Sigmoid colon (tissue), 7 donors: Measurements from ENCODE around the gene ZP2. TPM values are rescaled to one million over a fixed set of nuclear protein-coding genes. Genes with fewer than 3 reads are reported as not detected.
"Not testable (repeated sequence)": the region's sequence is repeated elsewhere in the genome, so short reads cannot be mapped to it uniquely, and the experiment has no call there.

Source experiments
- DNase-seq: peaks from one replicate; pipeline ENCODE4 v3.0.0-alpha.2; 2019
- H3K27ac ChIP-seq, 4 donors: fragments of 200-600 bp; sonication (generic); one replicate each; pipeline ENCODE4 v1.5.1; 2016 to 2019; ENCODE audit warnings: mild to moderate bottlenecking in 1 of 4
- H3K27me3 ChIP-seq, 3 donors: fragments of 200-600 bp; sonication (generic); one replicate each; pipeline ENCODE4 v1.5.1; 2019; ENCODE audit warnings: mild to moderate bottlenecking in 1 of 3
- H3K36me3 ChIP-seq, 4 donors: fragments of 200-600 bp; sonication (generic); one replicate each; pipeline ENCODE4 v1.5.1; 2016 to 2019
- H3K4me1 ChIP-seq, 4 donors: fragments of 200-600 bp; sonication (generic); one replicate each; pipeline ENCODE4 v1.5.1; 2017 to 2019
- H3K4me3 ChIP-seq, 4 donors: fragments of 200-600 bp; sonication (generic); one replicate each; pipeline ENCODE4 v1.5.1; 2017 to 2019; ENCODE audit warnings: mild to moderate bottlenecking in 2 of 4, moderate library complexity in 1 of 4
- H3K9me3 ChIP-seq, 4 donors: fragments of 200-600 bp in 3 of 4; sonication (generic) in 3 of 4; one replicate each; pipeline versions ENCODE4 v1.5.1 to v1.6.1; 2013 to 2019
- EP300 ChIP-seq, 4 donors: sonication (generic); formaldehyde crosslinking; IDR thresholded peaks; one replicate each; pipeline ENCODE4 v1.6.1; 2017; ENCODE audit warnings: antibody characterized with exemption in 4 of 4
- POLR2A ChIP-seq, 2 donors: fragments of 450-650 bp; IDR thresholded peaks; one replicate each; pipeline ENCODE4 v1.6.1; 2016; ENCODE audit warnings: antibody characterized with exemption in 2 of 2, mild to moderate bottlenecking in 2 of 2, moderate library complexity in 2 of 2
- POLR2AphosphoS5 ChIP-seq, 4 donors: sonication (generic); formaldehyde crosslinking; IDR thresholded peaks; one replicate each; pipeline ENCODE4 v1.6.1; 2017; ENCODE audit warnings: antibody characterized with exemption in 4 of 4
- WGBS, 2 donors: extraction: QIAGEN DNeasy Blood & Tissue Kit; methylation state at CpG; one replicate each; pipeline ENCODE4 v1.1.7; 2013; 5-methylcytosine and 5-hydroxymethylcytosine counted together
- intact Hi-C: fragments of 100-400 bp; cut with DNase I; formaldehyde crosslinking; loops from one replicate; pipeline ENCODE4 v1.15.1; 2023
- polyA plus RNA-seq, 3 donors: library from polyadenylated mRNA; stranded (reverse); fragments of 200-250 nt; gene quantifications; one replicate each; pipeline ENCODE4 v1.2.3, GENCODE V29; 2013
- total RNA-seq, 4 donors: library from RNA; depleted of rRNA; stranded (reverse); fragments of >200 nt; gene quantifications; one replicate each; pipeline ENCODE4 v1.1.0, GENCODE V29; 2016
- TF ChIP-seq, protein P1 (sequence below), 4 experiments: fragments of 450-650 bp in 3 of 4; fragments of 200-600 bp in 1 of 4; IDR thresholded peaks; one replicate each; pipeline ENCODE4 v1.5.1; 2016 to 2019; ENCODE audit warnings: antibody characterized with exemption in 4 of 4, mild to moderate bottlenecking in 3 of 4, moderate library complexity in 2 of 4
- donor health status: healthy with polysubstance abuse.
- donor health status: Bipolar disorder and iron deficiency.
- donor health status: healthy.

ZP2 gene
- total RNA-seq: not detected
- polyA plus RNA-seq: under 1 TPM in 1 of 3 donors, not detected in 2; 0.03 TPM

DNA sequence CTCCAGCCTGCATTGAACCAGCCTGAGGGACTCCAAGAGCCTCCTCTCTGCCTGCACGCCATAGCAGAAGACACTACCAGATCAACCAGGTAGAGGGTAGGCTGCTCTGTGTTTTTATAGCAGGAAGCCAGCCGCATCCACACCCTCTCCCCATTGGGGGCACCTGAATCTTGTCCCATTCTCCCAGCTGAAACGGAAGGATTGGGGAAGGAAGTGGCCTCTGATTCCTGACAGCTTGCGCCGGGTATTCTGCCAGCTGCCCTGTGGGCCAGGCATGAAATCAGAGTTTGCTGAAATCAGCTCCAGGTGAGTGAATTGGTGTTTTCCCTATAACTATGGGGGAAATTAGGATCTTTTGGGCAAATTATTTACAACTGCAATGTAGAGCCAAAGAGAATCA is at the start of gene ZP2:
TSS of gene ZP2 (minus strand) at position 89 of the 400 bp plus-strand sequence. CDS start at position 62, 27 bp downstream.
- Histone ChIP-seq H3K4me1 (no peaks in the 10 kb centered on the region), H3K9me3 (no peaks in the 10 kb centered on the region), H3K27ac (no peak within 1 kb of the TSS), H3K4me3 (no peak within 1 kb of the TSS), H3K27me3 (no peaks in the 10 kb centered on the region), H3K36me3 (no peaks in the 10 kb centered on the region)
- TF ChIP-seq, protein P1, sequence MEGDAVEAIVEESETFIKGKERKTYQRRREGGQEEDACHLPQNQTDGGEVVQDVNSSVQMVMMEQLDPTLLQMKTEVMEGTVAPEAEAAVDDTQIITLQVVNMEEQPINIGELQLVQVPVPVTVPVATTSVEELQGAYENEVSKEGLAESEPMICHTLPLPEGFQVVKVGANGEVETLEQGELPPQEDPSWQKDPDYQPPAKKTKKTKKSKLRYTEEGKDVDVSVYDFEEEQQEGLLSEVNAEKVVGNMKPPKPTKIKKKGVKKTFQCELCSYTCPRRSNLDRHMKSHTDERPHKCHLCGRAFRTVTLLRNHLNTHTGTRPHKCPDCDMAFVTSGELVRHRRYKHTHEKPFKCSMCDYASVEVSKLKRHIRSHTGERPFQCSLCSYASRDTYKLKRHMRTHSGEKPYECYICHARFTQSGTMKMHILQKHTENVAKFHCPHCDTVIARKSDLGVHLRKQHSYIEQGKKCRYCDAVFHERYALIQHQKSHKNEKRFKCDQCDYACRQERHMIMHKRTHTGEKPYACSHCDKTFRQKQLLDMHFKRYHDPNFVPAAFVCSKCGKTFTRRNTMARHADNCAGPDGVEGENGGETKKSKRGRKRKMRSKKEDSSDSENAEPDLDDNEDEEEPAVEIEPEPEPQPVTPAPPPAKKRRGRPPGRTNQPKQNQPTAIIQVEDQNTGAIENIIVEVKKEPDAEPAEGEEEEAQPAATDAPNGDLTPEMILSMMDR (IDR thresholded peaks at IDR 0.05): no peak
- TF ChIP-seq POLR2A (IDR thresholded peaks at IDR 0.05) (no peak), POLR2AphosphoS5 (IDR thresholded peaks at IDR 0.05) (no peak), EP300 (IDR thresholded peaks at IDR 0.05) (no peak)
- intact Hi-C loops: no loop called here
- 52 to 81% methylated on average over 5 of the region's 5 CpGs for WGBS, 2 donors
- no peak for DNase-seq

DNA sequence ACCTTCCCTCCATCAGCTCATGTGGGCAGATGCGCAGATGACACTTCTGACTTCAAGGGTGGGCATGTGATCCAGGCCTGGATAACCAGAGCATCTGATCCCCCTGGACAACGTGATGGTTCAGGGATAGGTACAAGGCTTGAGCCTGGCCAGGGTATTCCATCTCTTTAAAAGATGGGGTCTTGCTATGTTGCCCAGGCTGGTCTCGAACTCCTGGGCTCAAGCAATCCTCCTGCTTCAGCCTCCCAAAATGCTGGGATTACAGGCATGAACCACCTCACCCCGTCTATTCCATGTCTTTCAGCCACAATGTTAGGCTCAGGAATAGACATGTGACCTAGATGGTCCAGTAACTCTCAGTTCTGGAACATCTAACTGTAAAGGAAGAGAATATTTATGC is 45.9 kb upstream of the ZP2 start:
- TF ChIP-seq, protein P1 (IDR thresholded peaks at IDR 0.05): no peak
- no peak for TF ChIP-seq EP300 (IDR thresholded peaks at IDR 0.05)
- no peak for TF ChIP-seq POLR2A (IDR thresholded peaks at IDR 0.05)
- TF ChIP-seq POLR2AphosphoS5 (IDR thresholded peaks at IDR 0.05): no peak
- no peaks in the 10 kb centered on the region for H3K36me3 ChIP-seq
- no peaks in the 10 kb centered on the region for H3K9me3 ChIP-seq
- 76 to 95% methylated on average over 4 of the region's 4 CpGs for WGBS, 2 donors
- no peak overlapping the region for H3K27ac ChIP-seq
- H3K4me1 ChIP-seq: no peaks in the 10 kb centered on the region
- no peak overlapping the region for H3K4me3 ChIP-seq
- DNase-seq: no peak
- no peaks in the 10 kb centered on the region for H3K27me3 ChIP-seq
- intact Hi-C loops: no loop called here

DNA sequence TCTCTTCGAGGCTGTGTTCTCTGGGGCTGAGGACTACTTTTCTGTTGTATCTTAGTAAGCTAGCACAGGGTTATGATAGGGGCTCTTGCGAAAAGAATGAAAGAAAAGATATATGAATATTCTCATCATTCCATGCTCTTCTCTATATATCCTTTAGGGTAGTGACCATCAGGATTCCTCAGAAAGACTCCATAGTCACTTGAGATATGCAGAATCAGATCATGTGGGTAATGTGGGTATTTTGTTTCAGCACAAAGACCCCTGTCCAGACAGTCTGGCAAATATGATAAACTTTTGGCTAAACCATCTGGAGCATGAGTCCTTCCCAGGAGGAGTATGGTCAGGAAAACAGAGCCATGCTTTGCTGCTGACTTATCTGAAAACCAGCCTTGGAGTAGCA is 45.3 kb upstream of the ZP2 start:
- H3K9me3 ChIP-seq: no peaks in the 10 kb centered on the region
- DNase-seq: no peak
- no peak overlapping the region for H3K27ac ChIP-seq
- 88 to 94% methylated on average over 2 of the region's 2 CpGs for WGBS, 2 donors
- intact Hi-C loops: no loop called here
- H3K4me3 ChIP-seq: no peak overlapping the region
- H3K4me1 ChIP-seq: no peaks in the 10 kb centered on the region
- no peak for TF ChIP-seq POLR2AphosphoS5 (IDR thresholded peaks at IDR 0.05)
- no peaks in the 10 kb centered on the region for H3K36me3 ChIP-seq
- H3K27me3 ChIP-seq: no peaks in the 10 kb centered on the region

DNA sequence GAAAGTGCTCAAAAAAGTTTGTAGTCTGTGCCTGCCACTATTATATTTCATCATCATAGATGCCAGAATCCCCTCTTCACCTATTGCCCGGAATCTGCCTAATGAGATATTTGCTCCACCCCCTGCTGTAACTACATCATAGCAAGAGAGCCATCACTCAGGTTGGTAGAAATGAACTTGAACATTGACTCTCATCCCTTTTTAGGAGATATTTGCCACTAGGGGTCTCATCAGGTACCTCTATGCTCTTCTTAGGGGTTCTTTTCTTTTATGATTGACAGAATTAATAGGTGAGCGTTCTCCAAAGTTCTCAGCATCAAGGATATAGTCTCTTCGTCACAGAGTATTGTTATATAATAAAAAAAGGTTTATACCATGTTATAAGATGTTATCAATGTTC is 42.1 kb upstream of the ZP2 start:
- no peaks in the 10 kb centered on the region for H3K36me3 ChIP-seq
- intact Hi-C loops: no loop called here
- no peaks in the 10 kb centered on the region for H3K27me3 ChIP-seq
- H3K27ac ChIP-seq: no peak overlapping the region
- no peak overlapping the region for H3K4me3 ChIP-seq
- DNase-seq: no peak
- H3K9me3 ChIP-seq: no peaks in the 10 kb centered on the region
- 85 to 88% methylated on average over 3 of the region's 3 CpGs for WGBS, 2 donors
- TF ChIP-seq, protein P1 (IDR thresholded peaks at IDR 0.05): no peak
- TF ChIP-seq EP300 (IDR thresholded peaks at IDR 0.05): no peak
- TF ChIP-seq POLR2A (IDR thresholded peaks at IDR 0.05): no peak
- TF ChIP-seq POLR2AphosphoS5 (IDR thresholded peaks at IDR 0.05): no peak
- no peaks in the 10 kb centered on the region for H3K4me1 ChIP-seq

DNA sequence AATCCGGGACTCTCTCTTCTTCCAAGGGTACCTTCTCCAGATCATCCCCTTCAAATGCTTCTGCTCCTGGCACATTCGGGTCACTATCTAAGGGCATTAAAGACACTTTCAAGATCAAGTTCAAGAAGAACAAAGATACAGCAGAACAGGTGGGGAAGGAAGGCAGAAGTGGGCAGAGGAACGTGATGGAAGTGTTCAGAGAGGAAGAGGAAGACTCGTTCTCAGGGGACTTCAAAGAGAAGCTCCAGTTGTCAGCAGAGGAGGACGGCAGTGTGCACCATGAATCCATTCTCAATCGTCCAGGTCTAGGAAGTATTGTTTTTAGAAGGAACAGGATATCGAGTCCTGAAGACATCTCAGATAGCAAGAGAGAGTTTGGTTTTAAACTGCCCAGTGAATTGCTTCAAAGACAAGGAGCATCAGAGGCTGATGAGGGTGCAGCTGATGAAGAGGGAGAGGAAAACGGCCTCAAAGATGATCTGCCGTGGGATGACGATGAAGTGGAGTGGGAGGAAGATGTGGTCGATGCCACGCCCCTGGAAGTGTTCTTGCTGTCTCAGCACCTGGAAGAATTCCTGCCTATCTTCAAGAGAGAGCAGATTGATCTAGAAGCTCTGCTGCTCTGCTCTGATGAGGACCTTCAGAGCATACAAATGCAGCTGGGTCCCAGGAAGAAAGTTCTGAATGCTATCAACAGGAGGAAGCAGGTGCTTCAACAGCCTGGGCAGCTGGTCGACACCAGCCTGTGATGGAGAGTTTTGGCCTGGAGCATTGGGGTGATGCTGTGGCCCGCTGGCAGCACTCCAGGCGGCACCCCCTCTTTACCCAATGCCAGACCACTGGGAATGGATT is 38.9 kb upstream of the ZP2 start:
- intact Hi-C loops: no loop called here
- Histone ChIP-seq H3K36me3 (no peaks in the 10 kb centered on the region), H3K4me3 (no peak overlapping the region), H3K27ac (no peak overlapping the region), H3K27me3 (no peaks in the 10 kb centered on the region), H3K4me1 (no peaks in the 10 kb centered on the region), H3K9me3 (no peaks in the 10 kb centered on the region)
- no peak for DNase-seq
- TF ChIP-seq POLR2A (IDR thresholded peaks at IDR 0.05) (no peak), EP300 (IDR thresholded peaks at IDR 0.05) (no peak), POLR2AphosphoS5 (IDR thresholded peaks at IDR 0.05) (no peak)
- TF ChIP-seq, protein P1 (IDR thresholded peaks at IDR 0.05): no peak
- 73 to 88% methylated on average over 15 of the region's 15 CpGs for WGBS, 2 donors

DNA sequence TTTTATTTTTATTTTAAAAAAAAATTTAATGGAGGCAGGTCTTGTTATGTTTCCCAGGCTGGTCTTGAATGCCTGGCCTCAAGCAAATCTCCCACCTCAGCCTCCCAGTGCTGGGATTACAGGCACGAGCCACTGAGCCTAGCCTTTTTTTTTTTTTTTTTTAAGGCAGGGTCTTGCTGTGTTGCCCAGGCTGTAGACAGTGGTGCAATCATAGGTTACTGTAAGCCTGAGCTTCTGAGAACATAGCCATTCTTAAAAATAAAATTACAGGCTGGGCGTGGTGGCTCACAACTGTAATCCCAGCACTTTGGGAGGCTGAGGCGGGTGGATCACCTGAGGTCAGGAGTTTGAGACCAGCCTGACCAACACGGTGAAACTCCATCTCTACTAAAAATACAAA is 36.8 kb upstream of the ZP2 start:
- intact Hi-C loops, H3K4me3 ChIP-seq, H3K27ac ChIP-seq, H3K4me1 ChIP-seq, H3K27me3 ChIP-seq, DNase-seq, H3K9me3 ChIP-seq, H3K36me3 ChIP-seq: not testable (repeated sequence)
- WGBS, 2 donors: 90 to 91% methylated on average over 4 of the region's 4 CpGs
